Measurements from ENCODE around the gene C1orf146.

C1orf146 gene

DNA sequence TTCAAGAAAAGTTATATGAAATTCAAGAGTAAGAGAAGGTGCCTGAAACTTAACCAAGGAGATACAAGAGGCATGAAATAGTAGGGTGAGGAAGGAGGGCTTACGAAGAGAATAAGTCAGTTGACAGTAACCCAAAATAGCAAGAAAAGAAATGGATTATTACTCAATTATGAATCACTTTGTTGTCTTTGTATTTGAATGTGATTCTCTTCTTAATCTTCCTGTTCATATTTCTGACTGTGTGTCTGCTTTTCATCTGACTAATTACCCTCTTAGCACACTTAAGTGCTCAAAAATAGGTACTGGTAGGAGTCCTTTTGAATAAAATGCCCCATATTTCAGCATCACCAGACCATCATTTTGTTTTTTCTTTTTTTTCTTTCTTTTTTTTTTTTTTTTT is 41.6 kb downstream of the C1orf146 start:
- WGBS, 2 donors (ENCODE audit: extremely low coverage in 2 of 2, insufficient read length in 2 of 2, insufficient replicate concordance in 1 of 2) = no CpG with 5 or more reads among the region's 1 CpG
- H3K18ac ChIP-seq (ENCODE audit: low read length) = no peak overlapping the region
- no peaks in the 10 kb centered on the region for H3K27me3 ChIP-seq (ENCODE audit: control insufficient read depth in 3 of 3, insufficient read depth in 3 of 3, low read depth in 1 of 3, low read length in 3 of 3)
- peaks cover 0 to 9% of the 10 kb centered on the region in 2 donors for H3K9me3 ChIP-seq (replicated peaks in 1 of 2; ENCODE audit: control insufficient read depth in 2 of 2, insufficient read depth in 1 of 2, low read depth in 1 of 2, low read length in 2 of 2)
- H2BK15ac ChIP-seq (ENCODE audit: low read length) = no peak overlapping the region
- H3K27ac ChIP-seq (replicated peaks; ENCODE audit: low read length) = no peak overlapping the region
- no peak overlapping the region for H3K4ac ChIP-seq (ENCODE audit: low read length)
- no peak overlapping the region for H3K14ac ChIP-seq (ENCODE audit: low read length)
- no peak overlapping the region for H3K4me3 ChIP-seq (ENCODE audit: low read length in 2 of 2)
- H2AK5ac ChIP-seq (ENCODE audit: low read depth, low read length) = no peak overlapping the region
- H3K79me1 ChIP-seq (ENCODE audit: low read depth, low read length) = no peaks in the 10 kb centered on the region
- DNase-seq (ENCODE audit: low spot score) = no peak
- no peak overlapping the region for H2AFZ ChIP-seq (ENCODE audit: low read length)
- H3K23ac ChIP-seq (ENCODE audit: low read depth, low read length, poor library complexity) = no peak overlapping the region
- no peak overlapping the region for H2BK120ac ChIP-seq (ENCODE audit: low read depth, low read length)
- no peak overlapping the region for H3K4me2 ChIP-seq (ENCODE audit: insufficient read depth, low read length, poor library complexity, severe bottlenecking)
- peaks cover 8 to 70% of the 10 kb centered on the region in 2 donors for H3K36me3 ChIP-seq (replicated peaks in 1 of 2; ENCODE audit: control insufficient read depth in 2 of 2, insufficient read depth in 2 of 2, low read length in 2 of 2)
- no peak overlapping the region for H4K91ac ChIP-seq (ENCODE audit: low read depth, low read length, poor library complexity)
- no peak overlapping the region for H2BK5ac ChIP-seq (ENCODE audit: low read length)
- no peak overlapping the region for H3K9ac ChIP-seq (ENCODE audit: low read depth, low read length, poor library complexity)
- no peak overlapping the region for H4K8ac ChIP-seq (ENCODE audit: low read depth, low read length)
- no peaks in the 10 kb centered on the region for H3K4me1 ChIP-seq (ENCODE audit: control insufficient read depth in 2 of 2, insufficient read depth in 1 of 2, low read depth in 1 of 2, low read length in 2 of 2)
- H2BK12ac ChIP-seq (ENCODE audit: low read length) = no peak overlapping the region

DNA sequence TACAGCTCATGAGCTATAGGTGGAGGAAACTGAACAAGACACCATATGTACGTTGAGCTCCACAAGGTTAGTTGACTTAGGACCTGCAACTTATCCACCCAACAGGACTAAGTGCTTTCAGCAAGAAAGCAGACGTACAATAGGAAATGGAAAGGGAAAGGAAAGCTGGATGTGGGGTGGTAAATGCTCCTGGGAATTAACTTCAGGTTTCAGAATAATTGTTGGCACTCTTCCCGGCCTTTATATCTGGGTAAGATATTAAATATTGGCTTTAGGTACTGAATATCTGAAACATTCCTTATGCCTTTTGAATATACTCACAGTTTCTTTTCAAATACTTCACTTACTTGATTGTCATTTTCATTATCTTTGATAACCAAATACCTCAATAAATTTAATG is 44.8 kb downstream of the C1orf146 start:
- H3K4me3 ChIP-seq (ENCODE audit: low read length in 2 of 2) = no peak overlapping the region
- no peak overlapping the region for H2BK12ac ChIP-seq (ENCODE audit: low read length)
- H3K36me3 ChIP-seq (replicated peaks in 1 of 2; ENCODE audit: control insufficient read depth in 2 of 2, insufficient read depth in 2 of 2, low read length in 2 of 2) = peaks cover 8 to 85% of the 10 kb centered on the region in 2 donors
- H3K18ac ChIP-seq (ENCODE audit: low read length) = no peak overlapping the region
- no peak overlapping the region for H3K9ac ChIP-seq (ENCODE audit: low read depth, low read length, poor library complexity)
- no peak overlapping the region for H3K23ac ChIP-seq (ENCODE audit: low read depth, low read length, poor library complexity)
- H2BK15ac ChIP-seq (ENCODE audit: low read length) = no peak overlapping the region
- H3K9me3 ChIP-seq (replicated peaks in 1 of 2; ENCODE audit: control insufficient read depth in 2 of 2, insufficient read depth in 1 of 2, low read depth in 1 of 2, low read length in 2 of 2) = peaks cover 0 to 3% of the 10 kb centered on the region in 2 donors
- no peak overlapping the region for H3K14ac ChIP-seq (ENCODE audit: low read length)
- no peaks in the 10 kb centered on the region for H3K4me1 ChIP-seq (ENCODE audit: control insufficient read depth in 2 of 2, insufficient read depth in 1 of 2, low read depth in 1 of 2, low read length in 2 of 2)
- no peak overlapping the region for H2BK5ac ChIP-seq (ENCODE audit: low read length)
- no peak overlapping the region for H4K8ac ChIP-seq (ENCODE audit: low read depth, low read length)
- no peaks in the 10 kb centered on the region for H3K79me1 ChIP-seq (ENCODE audit: low read depth, low read length)
- no peak for DNase-seq (ENCODE audit: low spot score)
- no peak overlapping the region for H3K27ac ChIP-seq (replicated peaks; ENCODE audit: low read length)
- no peak overlapping the region for H2AFZ ChIP-seq (ENCODE audit: low read length)
- no peaks in the 10 kb centered on the region for H3K27me3 ChIP-seq (ENCODE audit: control insufficient read depth in 3 of 3, insufficient read depth in 3 of 3, low read depth in 1 of 3, low read length in 3 of 3)
- WGBS, 2 donors (ENCODE audit: extremely low coverage in 2 of 2, insufficient read length in 2 of 2, insufficient replicate concordance in 1 of 2) = no CpG with 5 or more reads among the region's 3 CpGs
- H3K4ac ChIP-seq (ENCODE audit: low read length) = no peak overlapping the region
- no peak overlapping the region for H2AK5ac ChIP-seq (ENCODE audit: low read depth, low read length)
- H4K91ac ChIP-seq (ENCODE audit: low read depth, low read length, poor library complexity) = no peak overlapping the region
- no peak overlapping the region for H2BK120ac ChIP-seq (ENCODE audit: low read depth, low read length)
- no peak overlapping the region for H3K4me2 ChIP-seq (ENCODE audit: insufficient read depth, low read length, poor library complexity, severe bottlenecking)

DNA sequence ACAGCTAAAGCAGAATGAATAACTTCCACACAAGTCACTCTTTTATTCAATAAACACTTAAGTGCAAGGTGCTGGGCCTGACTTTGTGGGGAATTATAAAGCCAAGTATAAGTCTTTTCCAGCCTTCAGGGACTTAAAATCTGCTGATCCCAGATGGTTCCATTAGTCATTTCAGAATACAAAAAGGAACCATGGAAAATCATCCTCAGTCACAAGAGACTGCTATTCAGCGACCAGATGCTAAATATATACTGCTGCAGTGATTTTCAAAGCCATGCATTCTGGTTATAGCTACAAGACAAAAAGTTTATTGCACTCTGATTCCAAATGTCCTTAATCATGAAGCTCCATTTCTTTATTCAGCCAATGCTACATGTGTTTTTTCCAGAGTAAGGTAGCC is 55.3 kb downstream of the C1orf146 start:
- no peak overlapping the region for H4K8ac ChIP-seq (ENCODE audit: low read depth, low read length)
- H2AFZ ChIP-seq (ENCODE audit: low read length) = no peak overlapping the region
- no peaks in the 10 kb centered on the region for H3K4me1 ChIP-seq (ENCODE audit: control insufficient read depth in 2 of 2, insufficient read depth in 1 of 2, low read depth in 1 of 2, low read length in 2 of 2)
- no peak overlapping the region for H3K4ac ChIP-seq (ENCODE audit: low read length)
- WGBS, 2 donors (ENCODE audit: extremely low coverage in 2 of 2, insufficient read length in 2 of 2, insufficient replicate concordance in 1 of 2) = no CpG with 5 or more reads among the region's 1 CpG
- peaks cover 0 to 2% (median 0%) of the 10 kb centered on the region in 3 experiments for H3K27me3 ChIP-seq (ENCODE audit: control insufficient read depth in 3 of 3, insufficient read depth in 3 of 3, low read depth in 1 of 3, low read length in 3 of 3)
- no peak overlapping the region for H2BK5ac ChIP-seq (ENCODE audit: low read length)
- no peak overlapping the region for H3K18ac ChIP-seq (ENCODE audit: low read length)
- no peak for DNase-seq (ENCODE audit: low spot score)
- no peaks in the 10 kb centered on the region for H3K79me1 ChIP-seq (ENCODE audit: low read depth, low read length)
- no peak overlapping the region for H2BK120ac ChIP-seq (ENCODE audit: low read depth, low read length)
- H2AK5ac ChIP-seq (ENCODE audit: low read depth, low read length) = no peak overlapping the region
- no peak overlapping the region for H3K4me3 ChIP-seq (ENCODE audit: low read length in 2 of 2)
- H3K23ac ChIP-seq (ENCODE audit: low read depth, low read length, poor library complexity) = no peak overlapping the region
- no peak overlapping the region for H3K14ac ChIP-seq (ENCODE audit: low read length)
- no peak overlapping the region for H3K4me2 ChIP-seq (ENCODE audit: insufficient read depth, low read length, poor library complexity, severe bottlenecking)
- H2BK15ac ChIP-seq (ENCODE audit: low read length) = no peak overlapping the region
- H3K9me3 ChIP-seq (replicated peaks in 1 of 2; ENCODE audit: control insufficient read depth in 2 of 2, insufficient read depth in 1 of 2, low read depth in 1 of 2, low read length in 2 of 2) = peaks cover 0 to 2% of the 10 kb centered on the region in 2 donors
- no peak overlapping the region for H4K91ac ChIP-seq (ENCODE audit: low read depth, low read length, poor library complexity)
- H3K36me3 ChIP-seq (replicated peaks in 1 of 2; ENCODE audit: control insufficient read depth in 2 of 2, insufficient read depth in 2 of 2, low read length in 2 of 2) = peaks cover 5 to 97% of the 10 kb centered on the region in 2 donors
- H3K9ac ChIP-seq (ENCODE audit: low read depth, low read length, poor library complexity) = no peak overlapping the region
- H3K27ac ChIP-seq (replicated peaks; ENCODE audit: low read length) = no peak overlapping the region
- H2BK12ac ChIP-seq (ENCODE audit: low read length) = no peak overlapping the region

DNA sequence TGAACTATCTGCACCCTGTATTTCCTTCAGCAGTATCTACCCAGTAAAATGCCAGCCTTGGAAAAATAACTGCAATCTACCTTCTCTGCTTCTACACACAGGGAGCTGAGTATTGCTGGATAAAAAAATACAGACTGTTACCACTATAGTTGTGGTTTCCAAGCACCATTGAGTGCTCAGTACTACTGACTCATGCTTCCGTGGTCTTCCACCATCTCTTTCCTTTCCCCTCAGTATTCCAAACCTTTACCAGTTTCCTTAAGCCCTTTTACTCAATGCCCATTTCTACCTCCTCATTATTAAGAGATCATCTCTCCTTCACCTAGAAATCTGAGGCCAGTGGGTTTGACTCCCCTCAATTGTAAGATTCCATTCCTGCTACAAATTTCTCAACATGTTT is 57.2 kb downstream of the C1orf146 start:
- H4K8ac ChIP-seq (ENCODE audit: low read depth, low read length) = no peak overlapping the region
- peaks cover 5 to 96% of the 10 kb centered on the region in 2 donors for H3K36me3 ChIP-seq (replicated peaks in 1 of 2; ENCODE audit: control insufficient read depth in 2 of 2, insufficient read depth in 2 of 2, low read length in 2 of 2)
- H2BK15ac ChIP-seq (ENCODE audit: low read length) = no peak overlapping the region
- H3K27ac ChIP-seq (replicated peaks; ENCODE audit: low read length) = no peak overlapping the region
- no peaks in the 10 kb centered on the region for H3K79me1 ChIP-seq (ENCODE audit: low read depth, low read length)
- no peak overlapping the region for H3K4me2 ChIP-seq (ENCODE audit: insufficient read depth, low read length, poor library complexity, severe bottlenecking)
- H2AK5ac ChIP-seq (ENCODE audit: low read depth, low read length) = no peak overlapping the region
- no CpG with 5 or more reads among the region's 1 CpG for WGBS, 2 donors (ENCODE audit: extremely low coverage in 2 of 2, insufficient read length in 2 of 2, insufficient replicate concordance in 1 of 2)
- no peak overlapping the region for H2BK5ac ChIP-seq (ENCODE audit: low read length)
- H2BK12ac ChIP-seq (ENCODE audit: low read length) = no peak overlapping the region
- H3K4me1 ChIP-seq (ENCODE audit: control insufficient read depth in 2 of 2, insufficient read depth in 1 of 2, low read depth in 1 of 2, low read length in 2 of 2) = no peaks in the 10 kb centered on the region
- no peak overlapping the region for H2BK120ac ChIP-seq (ENCODE audit: low read depth, low read length)
- no peak overlapping the region for H3K9ac ChIP-seq (ENCODE audit: low read depth, low read length, poor library complexity)
- DNase-seq (ENCODE audit: low spot score) = no peak
- H3K18ac ChIP-seq (ENCODE audit: low read length) = no peak overlapping the region
- H3K23ac ChIP-seq (ENCODE audit: low read depth, low read length, poor library complexity) = no peak overlapping the region
- H3K27me3 ChIP-seq (ENCODE audit: control insufficient read depth in 3 of 3, insufficient read depth in 3 of 3, low read depth in 1 of 3, low read length in 3 of 3) = peaks cover 0 to 2% (median 0%) of the 10 kb centered on the region in 3 experiments
- no peak overlapping the region for H4K91ac ChIP-seq (ENCODE audit: low read depth, low read length, poor library complexity)
- no peak overlapping the region for H2AFZ ChIP-seq (ENCODE audit: low read length)
- no peak overlapping the region for H3K14ac ChIP-seq (ENCODE audit: low read length)
- H3K4me3 ChIP-seq (ENCODE audit: low read length in 2 of 2) = no peak overlapping the region
- H3K9me3 ChIP-seq (replicated peaks in 1 of 2; ENCODE audit: control insufficient read depth in 2 of 2, insufficient read depth in 1 of 2, low read depth in 1 of 2, low read length in 2 of 2) = peaks cover 0 to 2% of the 10 kb centered on the region in 2 donors
- H3K4ac ChIP-seq (ENCODE audit: low read length) = no peak overlapping the region

Data from neuronal stem cell (in vitro differentiated cells).